Liver (tissue), 9 donors: ENCODE data around the gene DCDC1. TPM values are rescaled to one million over a fixed set of nuclear protein-coding genes. Genes with fewer than 3 reads are reported as not detected.

ENCODE experiments used
- DNase-seq: peaks from one replicate; pipeline ENCODE4 v3.0.0-alpha.2; 2017; ENCODE audit warnings: low spot score
- H3K27ac ChIP-seq, 2 donors: one replicate each; pipeline ENCODE4 v1.7.0; 2013; ENCODE audit warnings: inconsistent platforms in 2 of 2, low read length in 2 of 2, control low read depth in 1 of 2, low read depth in 1 of 2, mild to moderate bottlenecking in 1 of 2
- H3K27me3 ChIP-seq, 4 donors: one replicate each; pipeline versions ENCODE4 v1.6.1 to v1.7.0; 2013; ENCODE audit warnings: low read length in 3 of 4, inconsistent platforms in 1 of 4, mild to moderate bottlenecking in 1 of 4, moderate library complexity in 1 of 4; ENCODE audit not compliant: control insufficient read depth in 4 of 4, insufficient read depth in 4 of 4
- H3K36me3 ChIP-seq, 4 donors: one replicate each; pipeline versions ENCODE4 v1.6.1 to v1.7.0; 2013; ENCODE audit warnings: low read length in 3 of 4, mild to moderate bottlenecking in 3 of 4, low read depth in 1 of 4, moderate library complexity in 1 of 4; ENCODE audit not compliant: control insufficient read depth in 4 of 4, insufficient read depth in 3 of 4
- H3K4me1 ChIP-seq, 4 donors: one replicate each; pipeline versions ENCODE4 v1.6.1 to v1.7.0; 2013; ENCODE audit warnings: low read length in 3 of 4, mild to moderate bottlenecking in 3 of 4, moderate library complexity in 1 of 4; ENCODE audit not compliant: control insufficient read depth in 4 of 4, insufficient read depth in 4 of 4
- H3K4me3 ChIP-seq, 3 donors: one replicate each; pipeline versions ENCODE4 v1.6.1 to v1.7.0; 2013; ENCODE audit warnings: low read length in 3 of 3, control low read depth in 1 of 3, low read depth in 1 of 3, mild to moderate bottlenecking in 1 of 3
- H3K9ac ChIP-seq, 2 donors: one replicate each; pipeline ENCODE4 v1.7.0; 2013; ENCODE audit warnings: low read length in 2 of 2, mild to moderate bottlenecking in 2 of 2, moderate library complexity in 2 of 2, control low read depth in 1 of 2, low read depth in 1 of 2
- H3K9me3 ChIP-seq, 4 donors: one replicate each; pipeline versions ENCODE4 v1.6.1 to v1.7.0; 2013; ENCODE audit warnings: low read length in 3 of 4; ENCODE audit not compliant: control insufficient read depth in 4 of 4
- ATF3 ChIP-seq: IDR thresholded peaks from 2 replicates; pipeline ENCODE4 v1.6.1; 2016; ENCODE audit warnings: antibody characterized with exemption
- EGR1 ChIP-seq, 2 donors: IDR thresholded peaks; 2 replicates each; pipeline ENCODE4 v1.6.1; 2016 to 2018; ENCODE audit warnings: antibody characterized with exemption in 2 of 2, low read depth in 2 of 2
- FOXA1 ChIP-seq: IDR thresholded peaks from 2 replicates; pipeline ENCODE4 v1.6.1; 2016; ENCODE audit warnings: antibody characterized with exemption
- FOXA2 ChIP-seq: IDR thresholded peaks from 2 replicates; pipeline ENCODE4 v1.6.1; 2016; ENCODE audit warnings: antibody characterized with exemption
- GABPA ChIP-seq, 2 donors: IDR thresholded peaks in 1 of 2; conservative IDR thresholded peaks in 1 of 2; 2 replicates each; pipeline ENCODE4 v1.6.1; 2016; ENCODE audit warnings: antibody characterized with exemption in 2 of 2, mild to moderate bottlenecking in 1 of 2, moderate library complexity in 1 of 2
- HNF4A ChIP-seq, 2 donors: conservative IDR thresholded peaks; 2 replicates each; pipeline ENCODE4 v1.6.1; 2016; ENCODE audit warnings: antibody characterized with exemption in 2 of 2, mild to moderate bottlenecking in 2 of 2
- HNF4G ChIP-seq: IDR thresholded peaks from 2 replicates; pipeline ENCODE4 v1.6.1; 2016; ENCODE audit warnings: antibody characterized with exemption
- JUND ChIP-seq, 2 donors: IDR thresholded peaks; 2 replicates each; pipeline ENCODE4 v1.6.1; 2016; ENCODE audit warnings: antibody characterized with exemption in 2 of 2
- NR2F2 ChIP-seq: IDR thresholded peaks from 2 replicates; pipeline ENCODE4 v1.6.1; 2016; ENCODE audit warnings: antibody characterized with exemption
- RAD21 ChIP-seq, 2 donors: IDR thresholded peaks; 2 replicates each; pipeline ENCODE4 v1.6.1; 2016; ENCODE audit warnings: antibody characterized with exemption in 2 of 2, mild to moderate bottlenecking in 2 of 2
- SP1 ChIP-seq: IDR thresholded peaks from 2 replicates; pipeline ENCODE4 v1.6.1; 2018; ENCODE audit warnings: antibody characterized with exemption, mild to moderate bottlenecking
- TAF1 ChIP-seq: conservative IDR thresholded peaks from 2 replicates; pipeline ENCODE4 v1.6.1; 2016; ENCODE audit warnings: antibody characterized with exemption, mild to moderate bottlenecking
- YY1 ChIP-seq: IDR thresholded peaks from 2 replicates; pipeline ENCODE4 v1.6.1; 2016; ENCODE audit warnings: antibody characterized with exemption, mild to moderate bottlenecking
- ZBTB33 ChIP-seq: IDR thresholded peaks from 2 replicates; pipeline ENCODE4 v1.6.1; 2016; ENCODE audit warnings: antibody characterized with exemption
- WGBS: extraction: QIAGEN DNeasy Blood & Tissue Kit; methylation state at CpG from one replicate; pipeline ENCODE4 v1.1.7; 2013; 5-methylcytosine and 5-hydroxymethylcytosine counted together
- polyA plus RNA-seq, 2 donors: library from polyadenylated mRNA; stranded (reverse) in 1 of 2; unstranded in 1 of 2; fragments of 200-250 nt in 1 of 2; fragments of >200 nt in 1 of 2; fragmentation: Nextera tagmentation in 1 of 2; extraction: Ambion mirVana in 1 of 2; gene quantifications; one replicate each; pipeline versions ENCODE4 v1.2.1 to v1.2.3, GENCODE V29; 2013 to 2015
- total RNA-seq, 2 donors: library from RNA; depleted of rRNA; stranded (reverse); fragments of >200 nt; gene quantifications; one replicate each; pipeline ENCODE4 v1.2.3, GENCODE V29; 2014
- TF ChIP-seq, protein P1 (sequence below): fragments of 150-350 bp; IDR thresholded peaks from 2 replicates; pipeline ENCODE4 v1.5.1; 2017; ENCODE audit warnings: improper control_type of control experiment, low read depth, low read length; ENCODE audit not compliant: missing input control
- TF ChIP-seq, protein P2 (sequence below): IDR thresholded peaks from 2 replicates; pipeline ENCODE4 v1.6.1; 2016; ENCODE audit warnings: antibody characterized with exemption
- donor health status: healthy.
- donor health status: healthy.
- donor health status: healthy.
- donor health status: healthy.
- donor health status: healthy.

The DCDC1 gene
- total and polyA plus RNA-seq, 4 donors, result 0.38 to 3.5 (median 2.0) TPM

DNA sequence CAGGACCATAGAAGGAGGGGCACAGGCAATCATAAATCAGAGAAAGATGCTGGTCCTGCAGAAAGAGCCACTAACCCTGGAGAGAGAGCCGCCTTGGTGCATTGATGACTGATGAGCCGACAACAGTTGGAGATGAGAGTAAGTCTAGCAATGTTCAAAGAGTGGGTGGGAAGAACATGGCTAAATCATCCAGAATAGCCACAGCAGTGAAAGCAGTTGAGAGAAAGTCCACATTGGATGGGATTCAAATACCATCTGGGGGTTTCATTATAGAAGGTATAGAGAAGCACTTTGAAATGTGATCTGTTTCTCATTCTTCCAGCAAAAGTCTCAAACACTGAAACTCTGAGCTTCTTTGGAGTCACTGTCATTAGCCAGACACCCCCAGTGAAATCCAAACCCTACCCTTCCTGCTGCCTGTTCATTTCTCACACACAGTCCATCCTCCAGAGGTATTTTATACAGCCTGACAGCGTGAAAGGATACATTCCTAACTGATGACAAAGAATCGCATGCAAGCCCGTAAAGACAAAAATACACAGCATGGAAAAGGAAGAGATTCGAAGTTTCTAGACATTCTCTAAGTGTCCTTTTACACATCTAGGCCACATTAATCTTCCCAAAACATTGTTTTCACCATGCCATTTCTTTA, 480.3 kb downstream of the DCDC1 start:
- H3K27me3 ChIP-seq, result no peaks in the 10 kb centered on the region
- WGBS, result 89% methylated on average over 6 of the region's 6 CpGs
- no peak overlapping the region for H3K4me3 ChIP-seq
- DNase-seq, result no peak
- H3K9me3 ChIP-seq, result no peaks in the 10 kb centered on the region
- no peak overlapping the region for H3K9ac ChIP-seq
- peaks cover 0 to 2% (median 1%) of the 10 kb centered on the region in 4 donors for H3K36me3 ChIP-seq
- no peak overlapping the region for H3K27ac ChIP-seq
- TF ChIP-seq YY1 (no peak), JUND (IDR thresholded peaks at IDR 0.05) (no peak)
- no peaks in the 10 kb centered on the region for H3K4me1 ChIP-seq

GRCh38 chr11:30879322-30880005, 490.1 kb downstream of the DCDC1 start:
- WGBS, result 45% methylated on average over 8 of the region's 8 CpGs
- Histone ChIP-seq H3K9ac (no peak overlapping the region), H3K4me1 (no peaks in the 10 kb centered on the region), H3K27me3 (no peaks in the 10 kb centered on the region), H3K27ac (no peak overlapping the region), H3K36me3 (no peaks in the 10 kb centered on the region), H3K9me3 (no peaks in the 10 kb centered on the region), H3K4me3 (no peak overlapping the region)
- DNase-seq, result no peak
- no peak for TF ChIP-seq RAD21 (IDR thresholded peaks at IDR 0.05)
- no peak for TF ChIP-seq ATF3
- TF ChIP-seq, protein P1, sequence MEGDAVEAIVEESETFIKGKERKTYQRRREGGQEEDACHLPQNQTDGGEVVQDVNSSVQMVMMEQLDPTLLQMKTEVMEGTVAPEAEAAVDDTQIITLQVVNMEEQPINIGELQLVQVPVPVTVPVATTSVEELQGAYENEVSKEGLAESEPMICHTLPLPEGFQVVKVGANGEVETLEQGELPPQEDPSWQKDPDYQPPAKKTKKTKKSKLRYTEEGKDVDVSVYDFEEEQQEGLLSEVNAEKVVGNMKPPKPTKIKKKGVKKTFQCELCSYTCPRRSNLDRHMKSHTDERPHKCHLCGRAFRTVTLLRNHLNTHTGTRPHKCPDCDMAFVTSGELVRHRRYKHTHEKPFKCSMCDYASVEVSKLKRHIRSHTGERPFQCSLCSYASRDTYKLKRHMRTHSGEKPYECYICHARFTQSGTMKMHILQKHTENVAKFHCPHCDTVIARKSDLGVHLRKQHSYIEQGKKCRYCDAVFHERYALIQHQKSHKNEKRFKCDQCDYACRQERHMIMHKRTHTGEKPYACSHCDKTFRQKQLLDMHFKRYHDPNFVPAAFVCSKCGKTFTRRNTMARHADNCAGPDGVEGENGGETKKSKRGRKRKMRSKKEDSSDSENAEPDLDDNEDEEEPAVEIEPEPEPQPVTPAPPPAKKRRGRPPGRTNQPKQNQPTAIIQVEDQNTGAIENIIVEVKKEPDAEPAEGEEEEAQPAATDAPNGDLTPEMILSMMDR, result no peak
- no peak for TF ChIP-seq HNF4A (conservative IDR thresholded peaks at IDR 0.05)
- TF ChIP-seq JUND (IDR thresholded peaks at IDR 0.05), result no peak
- no peak for TF ChIP-seq TAF1
- no peak for TF ChIP-seq EGR1 (IDR thresholded peaks at IDR 0.05; ENCODE audit: low read depth in 2 of 2)
- no peak for TF ChIP-seq HNF4G
- TF ChIP-seq, protein P2, sequence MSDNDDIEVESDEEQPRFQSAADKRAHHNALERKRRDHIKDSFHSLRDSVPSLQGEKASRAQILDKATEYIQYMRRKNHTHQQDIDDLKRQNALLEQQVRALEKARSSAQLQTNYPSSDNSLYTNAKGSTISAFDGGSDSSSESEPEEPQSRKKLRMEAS, result no peak
- TF ChIP-seq YY1, result no peak
- no peak for TF ChIP-seq FOXA1
- TF ChIP-seq GABPA (IDR thresholded peaks at IDR 0.05 in 1 of 2, conservative IDR thresholded peaks at IDR 0.05 in 1 of 2), result no peak
- TF ChIP-seq ZBTB33, result no peak
- TF ChIP-seq NR2F2, result no peak
- no peak for TF ChIP-seq SP1
- TF ChIP-seq FOXA2, result no peak
